Fibroblast of the aortic adventitia (primary cell): ENCODE results near the gene KLK12. TPM values are rescaled to one million over a fixed set of nuclear protein-coding genes. Genes with fewer than 3 reads are reported as not detected.

Experiments
- DNase-seq: peaks from one replicate; pipeline ENCODE4 v3.0.0-alpha.2; 2010; ENCODE audit warnings: low read depth
- H3K4me3 ChIP-seq: 2 replicates; pipeline ENCODE4 v1.5.1; 2011; ENCODE audit warnings: low read depth, mild to moderate bottlenecking, control low read depth, low read length, moderate library complexity
- total RNA-seq: library from RNA; depleted of rRNA; stranded (reverse); fragments of >200 nt; gene quantifications from 2 replicates; pipeline ENCODE4 v1.2.3, GENCODE V29; 2012; ENCODE audit warnings: low replicate concordance
- TF ChIP-seq, protein P1 (sequence below): IDR thresholded peaks from 2 replicates; pipeline ENCODE4 v1.5.1; 2011; ENCODE audit warnings: mild to moderate bottlenecking, low read length, control low read depth, inconsistent platforms; ENCODE audit not compliant: insufficient read depth

The KLK12 gene
- total RNA-seq, 1 donor = not detected

GRCh38 chr19:51006406-51006805 is 28.4 kb downstream of the KLK12 start:
- H3K4me3 ChIP-seq = no peak overlapping the region
- no peak for DNase-seq
- TF ChIP-seq, protein P1, sequence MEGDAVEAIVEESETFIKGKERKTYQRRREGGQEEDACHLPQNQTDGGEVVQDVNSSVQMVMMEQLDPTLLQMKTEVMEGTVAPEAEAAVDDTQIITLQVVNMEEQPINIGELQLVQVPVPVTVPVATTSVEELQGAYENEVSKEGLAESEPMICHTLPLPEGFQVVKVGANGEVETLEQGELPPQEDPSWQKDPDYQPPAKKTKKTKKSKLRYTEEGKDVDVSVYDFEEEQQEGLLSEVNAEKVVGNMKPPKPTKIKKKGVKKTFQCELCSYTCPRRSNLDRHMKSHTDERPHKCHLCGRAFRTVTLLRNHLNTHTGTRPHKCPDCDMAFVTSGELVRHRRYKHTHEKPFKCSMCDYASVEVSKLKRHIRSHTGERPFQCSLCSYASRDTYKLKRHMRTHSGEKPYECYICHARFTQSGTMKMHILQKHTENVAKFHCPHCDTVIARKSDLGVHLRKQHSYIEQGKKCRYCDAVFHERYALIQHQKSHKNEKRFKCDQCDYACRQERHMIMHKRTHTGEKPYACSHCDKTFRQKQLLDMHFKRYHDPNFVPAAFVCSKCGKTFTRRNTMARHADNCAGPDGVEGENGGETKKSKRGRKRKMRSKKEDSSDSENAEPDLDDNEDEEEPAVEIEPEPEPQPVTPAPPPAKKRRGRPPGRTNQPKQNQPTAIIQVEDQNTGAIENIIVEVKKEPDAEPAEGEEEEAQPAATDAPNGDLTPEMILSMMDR = no peak

- no peak overlapping the region for H3K4me3 ChIP-seq
- TF ChIP-seq, protein P1 = no peak
- no peak for DNase-seq
These were observed 29.6 kb downstream of the KLK12 start for GRCh38 chr19:51005248-51005647.

- DNase-seq = no peak
- H3K4me3 ChIP-seq = no peak overlapping the region
- TF ChIP-seq, protein P1 = no peak
These were observed 31.5 kb downstream of the KLK12 start for GRCh38 chr19:51003316-51003715.

GRCh38 chr19:51002542-51003311 is 32.1 kb downstream of the KLK12 start:
- H3K4me3 ChIP-seq = no peak overlapping the region
- DNase-seq = no peak
- TF ChIP-seq, protein P1 = no peak

DNA sequence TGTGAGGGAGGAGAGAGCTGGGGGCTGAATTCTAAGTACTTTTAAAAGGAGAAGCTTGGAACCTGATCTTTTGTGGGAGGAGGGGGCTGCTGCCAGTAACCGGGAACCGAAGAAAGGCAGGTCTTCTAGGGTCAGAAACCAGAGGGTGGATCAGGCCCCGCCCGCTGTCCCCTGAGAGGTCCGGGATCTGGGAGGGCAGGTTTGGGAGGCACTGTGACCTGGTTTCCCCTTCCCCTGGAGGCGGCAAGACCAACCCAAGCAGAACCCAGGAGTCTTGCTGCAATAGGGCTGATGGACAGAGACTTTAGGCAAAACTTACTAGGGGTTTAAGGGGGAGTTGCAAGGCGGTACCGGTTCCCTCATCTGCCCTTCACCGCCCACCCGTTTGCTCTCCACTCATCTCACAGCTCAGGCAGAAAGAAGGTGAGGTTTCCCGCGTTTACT is 32.7 kb downstream of the KLK12 start:
- no peak for DNase-seq
- TF ChIP-seq, protein P1 = no peak
- no peak overlapping the region for H3K4me3 ChIP-seq

DNA sequence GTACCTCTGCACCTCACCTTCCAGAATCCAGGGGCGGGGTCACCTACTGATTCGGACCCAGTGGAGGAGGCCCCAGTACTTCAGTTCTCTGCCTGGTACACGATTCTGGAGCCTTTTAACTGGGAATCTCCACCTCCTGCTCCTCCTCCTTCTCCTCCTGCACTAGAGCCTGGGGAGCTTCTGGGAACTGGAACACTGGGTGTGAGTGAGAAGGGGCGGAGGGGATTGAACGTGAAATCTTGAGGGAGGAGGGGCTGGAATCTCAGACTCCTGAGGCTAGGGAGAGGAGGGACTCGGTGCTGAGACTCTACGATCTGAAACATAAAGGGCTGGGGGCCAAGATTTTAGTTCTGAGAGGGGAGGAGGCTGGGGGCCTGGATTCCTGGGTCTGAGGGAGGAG is 33.3 kb downstream of the KLK12 start, which contains the start of gene KLK8:
Gene KLK8, minus strand, starts transcription at position 90 of the 400 bp plus-strand sequence. CDS start 437 bp downstream, outside the sequence.
- H3K4me3 ChIP-seq = no peak within 1 kb of the TSS
- DNase-seq = no peak
- TF ChIP-seq, protein P1 = no peak

GRCh38 chr19:51000981-51001380 is 33.8 kb downstream of the KLK12 start:
- no peak for DNase-seq
- TF ChIP-seq, protein P1 = no peak
- H3K4me3 ChIP-seq = no peak overlapping the region
